OCI-LY1 (cell line): Measurements from ENCODE around the gene KLF14.
A peak's percentile ranks its signal among the peaks of the same experiment; 100 is the strongest.
"Not testable (repeated sequence)": the region's sequence is repeated elsewhere in the genome, so short reads cannot be mapped to it uniquely, and the experiment has no call there.

Source experiments
- H2AFZ ChIP-seq: fragments of 200-600 bp; sonication (generic), shearing (Covaris generic); 2 replicates; pipeline ENCODE4 v1.6.0; 2014; ENCODE audit warnings: antibody characterized with exemption, mild to moderate bottlenecking, low read length
- H3F3A ChIP-seq: fragments of 200-600 bp; sonication (generic), shearing (Covaris generic); 2 replicates; pipeline ENCODE4 v1.6.0; 2014; ENCODE audit warnings: mild to moderate bottlenecking, antibody characterized with exemption, low read length, moderate library complexity; ENCODE audit not compliant: insufficient read depth
- H3K27ac ChIP-seq: fragments of 200-600 bp; sonication (generic); 2 replicates; pipeline ENCODE4 v1.5.1; 2014; ENCODE audit warnings: low read length, mixed run types, mild to moderate bottlenecking, low read depth; ENCODE audit not compliant: poor library complexity, severe bottlenecking
- H3K27me3 ChIP-seq: fragments of 200-600 bp; sonication (generic); 2 replicates; pipeline ENCODE4 v1.6.0; 2014; ENCODE audit warnings: antibody characterized with exemption, mild to moderate bottlenecking, low read length, moderate library complexity; ENCODE audit not compliant: insufficient read depth
- H3K36me3 ChIP-seq: fragments of 200-600 bp; sonication (generic); 2 replicates; pipeline ENCODE4 v1.6.1; 2014; ENCODE audit warnings: mild to moderate bottlenecking, antibody characterized with exemption, low read length, moderate library complexity, mixed read lengths; ENCODE audit not compliant: insufficient read depth
- H3K4me1 ChIP-seq: fragments of 200-600 bp; sonication (generic); 2 replicates; pipeline ENCODE4 v1.5.1; 2014; ENCODE audit warnings: mild to moderate bottlenecking, low read length, moderate library complexity; ENCODE audit not compliant: insufficient read depth, severe bottlenecking
- H3K4me2 ChIP-seq: fragments of 200-600 bp; sonication (generic), shearing (Covaris generic); 2 replicates; pipeline ENCODE4 v1.6.1; 2014; ENCODE audit warnings: low read length
- H3K4me3 ChIP-seq: fragments of 200-600 bp; sonication (generic); 2 replicates; pipeline ENCODE4 v1.5.1; 2014; ENCODE audit warnings: low read length, low read depth, mild to moderate bottlenecking, mixed read lengths; ENCODE audit not compliant: poor library complexity, severe bottlenecking
- H3K79me2 ChIP-seq: fragments of 200-600 bp; shearing (Covaris generic); 2 replicates; pipeline ENCODE4 v1.6.1; 2016; ENCODE audit warnings: mixed run types, low read length, mixed read lengths; ENCODE audit not compliant: insufficient read depth
- H3K9ac ChIP-seq: fragments of 200-600 bp; sonication (generic), shearing (Covaris generic); 2 replicates; pipeline ENCODE4 v1.6.1; 2014; ENCODE audit warnings: mild to moderate bottlenecking, low read length, mixed read lengths
- H3K9me2 ChIP-seq: fragments of 200-600 bp; sonication (generic), shearing (Covaris generic); 2 replicates; pipeline ENCODE4 v1.6.1; 2014; ENCODE audit warnings: low read depth, mild to moderate bottlenecking, low read length, mixed read lengths
- H3K9me3 ChIP-seq: fragments of 200-600 bp; shearing (Covaris generic); 2 replicates; pipeline ENCODE4 v1.6.1; 2014; ENCODE audit warnings: low read length, mixed read lengths
- H4K20me1 ChIP-seq: fragments of 200-600 bp; sonication (generic), shearing (Covaris generic); 2 replicates; pipeline ENCODE4 v1.6.0; 2016; ENCODE audit warnings: mild to moderate bottlenecking, low read length; ENCODE audit not compliant: insufficient read depth
- EZH2 ChIP-seq: fragments of 200-600 bp; sonication (generic), shearing (Covaris generic); IDR thresholded peaks from 2 replicates; pipeline ENCODE4 v1.8.0; 2017; ENCODE audit warnings: borderline replicate concordance, mixed run types, mild to moderate bottlenecking, antibody characterized with exemption, low read length, moderate library complexity, mixed read lengths
- TF ChIP-seq, protein P1 (sequence below): fragments of 200-600 bp; sonication (generic), shearing (Covaris generic); IDR thresholded peaks from 2 replicates; pipeline ENCODE4 v1.5.1; 2017; ENCODE audit warnings: mild to moderate bottlenecking, antibody characterized with exemption, low read length, moderate library complexity, mixed read lengths

Gene KLF14

DNA sequence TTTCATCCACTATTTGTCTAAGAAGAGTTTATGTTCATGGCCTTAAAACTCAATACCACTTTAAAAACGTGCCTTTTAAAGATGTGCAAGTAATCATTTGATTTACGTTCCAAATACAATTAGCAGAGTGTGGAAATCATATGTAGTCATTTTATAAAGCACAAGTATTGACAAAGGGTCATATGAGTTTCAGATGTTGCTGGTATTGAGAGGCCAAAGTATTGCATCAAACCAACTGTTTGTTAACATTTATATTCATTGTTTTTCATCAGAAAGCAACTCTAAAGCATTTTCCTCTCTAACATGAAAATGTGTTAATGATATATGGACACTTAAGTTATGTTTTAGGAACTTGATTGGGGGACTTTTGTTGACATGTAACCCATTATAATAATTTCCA lies 36.2 kb downstream of the KLF14 start:
- no peaks in the 10 kb centered on the region for H3F3A ChIP-seq
- no peaks in the 10 kb centered on the region for H3K27me3 ChIP-seq
- H3K9me2 ChIP-seq: no peaks in the 10 kb centered on the region
- no peaks in the 10 kb centered on the region for H3K36me3 ChIP-seq
- H3K27ac ChIP-seq: no peak overlapping the region
- no peak overlapping the region for H3K4me3 ChIP-seq
- H3K9me3 ChIP-seq: no peaks in the 10 kb centered on the region
- H2AFZ ChIP-seq: no peak overlapping the region
- no peak overlapping the region for H3K4me2 ChIP-seq
- no peaks in the 10 kb centered on the region for H4K20me1 ChIP-seq
- TF ChIP-seq, protein P1, sequence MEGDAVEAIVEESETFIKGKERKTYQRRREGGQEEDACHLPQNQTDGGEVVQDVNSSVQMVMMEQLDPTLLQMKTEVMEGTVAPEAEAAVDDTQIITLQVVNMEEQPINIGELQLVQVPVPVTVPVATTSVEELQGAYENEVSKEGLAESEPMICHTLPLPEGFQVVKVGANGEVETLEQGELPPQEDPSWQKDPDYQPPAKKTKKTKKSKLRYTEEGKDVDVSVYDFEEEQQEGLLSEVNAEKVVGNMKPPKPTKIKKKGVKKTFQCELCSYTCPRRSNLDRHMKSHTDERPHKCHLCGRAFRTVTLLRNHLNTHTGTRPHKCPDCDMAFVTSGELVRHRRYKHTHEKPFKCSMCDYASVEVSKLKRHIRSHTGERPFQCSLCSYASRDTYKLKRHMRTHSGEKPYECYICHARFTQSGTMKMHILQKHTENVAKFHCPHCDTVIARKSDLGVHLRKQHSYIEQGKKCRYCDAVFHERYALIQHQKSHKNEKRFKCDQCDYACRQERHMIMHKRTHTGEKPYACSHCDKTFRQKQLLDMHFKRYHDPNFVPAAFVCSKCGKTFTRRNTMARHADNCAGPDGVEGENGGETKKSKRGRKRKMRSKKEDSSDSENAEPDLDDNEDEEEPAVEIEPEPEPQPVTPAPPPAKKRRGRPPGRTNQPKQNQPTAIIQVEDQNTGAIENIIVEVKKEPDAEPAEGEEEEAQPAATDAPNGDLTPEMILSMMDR: no peak
- no peak for TF ChIP-seq EZH2
- H3K9ac ChIP-seq: no peak overlapping the region
- H3K79me2 ChIP-seq: no peaks in the 10 kb centered on the region
- H3K4me1 ChIP-seq: no peaks in the 10 kb centered on the region

DNA sequence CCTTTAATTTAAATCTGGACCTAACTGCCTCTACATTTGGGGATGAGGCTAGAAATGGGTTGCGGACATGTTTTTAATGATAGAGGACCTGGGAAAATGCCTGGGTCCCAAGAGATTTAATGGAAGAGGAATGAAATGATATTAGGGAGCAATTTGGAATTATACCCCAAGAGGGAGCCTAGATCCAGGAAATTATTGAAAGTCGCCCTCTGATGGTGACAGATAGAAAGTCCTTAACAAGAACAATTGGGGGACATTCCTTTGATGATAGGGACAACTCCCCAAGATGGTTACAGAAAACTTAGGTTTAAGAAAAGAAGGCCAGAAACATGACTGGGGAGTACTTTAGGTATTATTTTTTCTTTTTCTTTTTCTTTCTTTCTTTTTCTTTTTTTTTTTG lies 38.2 kb downstream of the KLF14 start:
- Histone ChIP-seq H3K27ac (no peak overlapping the region), H3K4me2 (no peak overlapping the region), H3K79me2 (no peaks in the 10 kb centered on the region), H3K9me2 (no peaks in the 10 kb centered on the region), H3K9ac (no peak overlapping the region), H3K4me1 (no peaks in the 10 kb centered on the region), H2AFZ (no peak overlapping the region), H3K9me3 (peaks cover 6% of the 10 kb centered on the region), H3F3A (no peaks in the 10 kb centered on the region), H4K20me1 (no peaks in the 10 kb centered on the region), H3K27me3 (no peaks in the 10 kb centered on the region), H3K36me3 (no peaks in the 10 kb centered on the region), H3K4me3 (no peak overlapping the region)
- TF ChIP-seq EZH2: no peak
- TF ChIP-seq, protein P1: peak; percentile 71

DNA sequence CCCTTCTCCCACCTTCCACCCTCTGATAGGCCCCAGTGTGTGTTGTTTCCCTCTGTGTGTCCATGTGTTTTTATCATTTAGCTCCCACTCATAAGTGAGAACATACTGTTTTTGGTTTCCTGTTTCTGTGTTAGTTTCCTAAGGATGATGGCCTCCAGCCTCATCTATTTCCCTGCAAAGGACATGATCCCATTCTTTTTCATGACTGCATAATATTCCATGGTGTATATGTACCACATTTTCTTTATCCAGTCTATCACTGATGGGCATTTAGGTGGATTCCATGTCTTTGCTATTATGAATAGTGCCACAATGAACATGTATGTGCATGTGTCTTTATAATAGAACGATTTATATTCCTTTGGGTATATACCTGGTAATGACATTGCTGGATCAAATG lies 41.6 kb downstream of the KLF14 start:
- H3K4me2 ChIP-seq, H3K9me2 ChIP-seq, H3F3A ChIP-seq, H3K9ac ChIP-seq, H3K27ac ChIP-seq, H3K27me3 ChIP-seq, H3K36me3 ChIP-seq, H3K79me2 ChIP-seq, H3K4me3 ChIP-seq, H4K20me1 ChIP-seq, H2AFZ ChIP-seq, H3K4me1 ChIP-seq: not testable (repeated sequence)
- peaks cover 29% of the 10 kb centered on the region for H3K9me3 ChIP-seq

DNA sequence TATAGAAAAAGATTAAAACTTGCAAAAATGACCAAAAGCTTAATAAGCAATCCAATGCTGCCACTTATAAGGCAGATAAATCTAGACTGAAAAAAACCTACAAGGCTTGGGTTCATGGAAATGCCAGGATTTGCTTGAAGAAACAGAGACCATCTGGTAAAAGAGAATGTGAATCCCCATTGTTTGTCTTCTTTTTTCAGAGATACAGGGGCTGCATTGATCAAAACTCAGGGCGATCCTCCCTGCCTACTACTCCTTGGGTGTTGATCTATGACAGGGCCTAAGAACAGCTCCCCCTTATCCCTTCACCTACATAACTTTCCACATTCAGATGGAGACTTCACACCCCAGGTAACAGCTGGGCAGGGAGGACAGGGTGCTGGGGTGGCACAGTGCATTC lies 44.3 kb downstream of the KLF14 start:
- Histone ChIP-seq H3K4me3 (no peak overlapping the region), H3K79me2 (no peaks in the 10 kb centered on the region), H2AFZ (no peak overlapping the region), H3K4me2 (no peak overlapping the region), H3K9me2 (no peaks in the 10 kb centered on the region), H3K36me3 (no peaks in the 10 kb centered on the region), H3K9me3 (peaks cover 30% of the 10 kb centered on the region), H3K4me1 (no peaks in the 10 kb centered on the region), H3F3A (no peaks in the 10 kb centered on the region), H3K9ac (no peak overlapping the region), H3K27ac (no peak overlapping the region), H4K20me1 (no peaks in the 10 kb centered on the region), H3K27me3 (peaks cover 5% of the 10 kb centered on the region; the same call in 1 of the 2 replicates)
- TF ChIP-seq EZH2: no peak
- TF ChIP-seq, protein P1: no peak
